GM11168 (cell line): ENCODE measurements around the gene BCL7A.
"Not testable (repeated sequence)": the region's sequence is repeated elsewhere in the genome, so short reads cannot be mapped to it uniquely, and the experiment has no call there.

ENCODE experiments used
- in situ Hi-C: fragments of 300-500 bp; cut with MboI; formaldehyde crosslinking; loops from one replicate; pipeline ENCODE4 v1.12.0; 2022; ENCODE audit warnings: low sequenced_read_pairs; ENCODE audit not compliant: unreplicated experiment

Gene BCL7A

GRCh38 chr12:122089077-122089476 lies 67.4 kb downstream of the BCL7A start:
- in situ Hi-C loops: no loop called here

GRCh38 chr12:122090759-122091515 lies 69.3 kb downstream of the BCL7A start:
- in situ Hi-C loops: no loop called here

GRCh38 chr12:122093098-122093883 lies 71.6 kb downstream of the BCL7A start:
- in situ Hi-C loops: no loop called here

GRCh38 chr12:122094137-122094734 lies 72.6 kb downstream of the BCL7A start:
- in situ Hi-C loops: no loop called here

GRCh38 chr12:122094735-122095631 lies 73.3 kb downstream of the BCL7A start:
- in situ Hi-C loops: no loop called here

- in situ Hi-C loops: no loop called here
These were observed 74.3 kb downstream of the BCL7A start for GRCh38 chr12:122096014-122096413.

GRCh38 chr12:122096591-122097149 lies 75.0 kb downstream of the BCL7A start:
- in situ Hi-C loops: no loop called here

GRCh38 chr12:122097584-122097926 lies 75.9 kb downstream of the BCL7A start:
- in situ Hi-C loops: no loop called here

GRCh38 chr12:122097927-122098756 lies 76.5 kb downstream of the BCL7A start:
- in situ Hi-C loops: no loop called here

- in situ Hi-C loops: no loop called here
These were observed 77.6 kb downstream of the BCL7A start for GRCh38 chr12:122099280-122099749.

- in situ Hi-C loops: no loop called here
These were observed 78.2 kb downstream of the BCL7A start for GRCh38 chr12:122099856-122100255.

GRCh38 chr12:122100568-122100967 lies 78.9 kb downstream of the BCL7A start:
- in situ Hi-C loops: no loop called here

- in situ Hi-C loops: no loop called here
These were observed 80.6 kb downstream of the BCL7A start for GRCh38 chr12:122102331-122102730.

- in situ Hi-C loops: no loop called here
These were observed 83.2 kb downstream of the BCL7A start for GRCh38 chr12:122104844-122105243.

- in situ Hi-C loops: not testable (repeated sequence)
These were observed 83.8 kb downstream of the BCL7A start for GRCh38 chr12:122105496-122105895.

GRCh38 chr12:122106843-122107242 lies 85.2 kb downstream of the BCL7A start:
- in situ Hi-C loops: no loop called here

- in situ Hi-C loops: no loop called here
These were observed 85.6 kb downstream of the BCL7A start for GRCh38 chr12:122107261-122107660.

GRCh38 chr12:122111089-122111641 lies 89.5 kb downstream of the BCL7A start:
- in situ Hi-C loops: no loop called here
